Measurements from ENCODE around the gene OSBPL10. TPM values are rescaled to one million over a fixed set of nuclear protein-coding genes. Genes with fewer than 3 reads are reported as not detected.

The OSBPL10 gene
- total RNA-seq, 1 donor from 2014 or later: 45.4 TPM

- Mint-ChIP-seq H3K27me3 (ENCODE audit: low read depth) (no peaks in the 10 kb centered on the region), H3K4me1 (ENCODE audit: low read depth) (peaks cover 44% of the 10 kb centered on the region), H3K9me3 (ENCODE audit: low read depth) (no peaks in the 10 kb centered on the region)
Observed at GRCh38 chr3:31831591-31831990, 149.5 kb downstream of the OSBPL10 start.

GRCh38 chr3:31829826-31830426 lies 151.1 kb downstream of the OSBPL10 start:
- no peak for TF ChIP-seq CTCF (IDR thresholded peaks at IDR 0.05)
- Mint-ChIP-seq H3K9me3 (ENCODE audit: low read depth) (no peaks in the 10 kb centered on the region), H3K36me3 (ENCODE audit: low read depth) (peaks cover 3% of the 10 kb centered on the region), H3K27ac (ENCODE audit: unreplicated experiment) (no peak overlapping the region), H3K4me3 (ENCODE audit: unreplicated experiment) (no peak overlapping the region), H3K27me3 (ENCODE audit: low read depth) (no peaks in the 10 kb centered on the region), H3K4me1 (ENCODE audit: low read depth) (peaks cover 27% of the 10 kb centered on the region)
- DNase-seq (ENCODE audit: low spot score): no peak

More at GRCh38 chr3:31831591-31831990, 149.5 kb downstream of the OSBPL10 start:
- H3K4me3 Mint-ChIP-seq (ENCODE audit: unreplicated experiment): no peak overlapping the region
- peaks cover 3% of the 10 kb centered on the region for H3K36me3 Mint-ChIP-seq (ENCODE audit: low read depth)
- TF ChIP-seq CTCF (IDR thresholded peaks at IDR 0.05): no peak
- H3K27ac Mint-ChIP-seq (ENCODE audit: unreplicated experiment): no peak overlapping the region
- no peak for DNase-seq (ENCODE audit: low spot score)

GRCh38 chr3:31829010-31829409 lies 152.1 kb downstream of the OSBPL10 start:
- Mint-ChIP-seq H3K4me1 (ENCODE audit: low read depth) (peaks cover 24% of the 10 kb centered on the region), H3K36me3 (ENCODE audit: low read depth) (peaks cover 3% of the 10 kb centered on the region), H3K4me3 (ENCODE audit: unreplicated experiment) (no peak overlapping the region), H3K9me3 (ENCODE audit: low read depth) (no peaks in the 10 kb centered on the region), H3K27me3 (ENCODE audit: low read depth) (no peaks in the 10 kb centered on the region), H3K27ac (ENCODE audit: unreplicated experiment) (no peak overlapping the region)
- DNase-seq (ENCODE audit: low spot score): no peak
- no peak for TF ChIP-seq CTCF (IDR thresholded peaks at IDR 0.05)

GRCh38 chr3:31828007-31828406 lies 153.1 kb downstream of the OSBPL10 start:
- DNase-seq (ENCODE audit: low spot score): no peak
- no peak for TF ChIP-seq CTCF (IDR thresholded peaks at IDR 0.05)
- Mint-ChIP-seq H3K36me3 (ENCODE audit: low read depth) (peaks cover 3% of the 10 kb centered on the region), H3K9me3 (ENCODE audit: low read depth) (no peaks in the 10 kb centered on the region), H3K27ac (ENCODE audit: unreplicated experiment) (no peak overlapping the region), H3K4me1 (ENCODE audit: low read depth) (peaks cover 17% of the 10 kb centered on the region), H3K4me3 (ENCODE audit: unreplicated experiment) (no peak overlapping the region), H3K27me3 (ENCODE audit: low read depth) (no peaks in the 10 kb centered on the region)

GRCh38 chr3:31823184-31823583 lies 157.9 kb downstream of the OSBPL10 start:
- H3K4me1 Mint-ChIP-seq (ENCODE audit: low read depth): no peaks in the 10 kb centered on the region
- H3K36me3 Mint-ChIP-seq (ENCODE audit: low read depth): peaks cover 1% of the 10 kb centered on the region
- no peak for DNase-seq (ENCODE audit: low spot score)
- H3K27ac Mint-ChIP-seq (ENCODE audit: unreplicated experiment): no peak overlapping the region
- no peaks in the 10 kb centered on the region for H3K9me3 Mint-ChIP-seq (ENCODE audit: low read depth)
- H3K27me3 Mint-ChIP-seq (ENCODE audit: low read depth): no peaks in the 10 kb centered on the region
- TF ChIP-seq CTCF (IDR thresholded peaks at IDR 0.05): no peak
- H3K4me3 Mint-ChIP-seq (ENCODE audit: unreplicated experiment): no peak overlapping the region
